Measurements from ENCODE around the gene CD79B. TPM values are rescaled to one million over a fixed set of nuclear protein-coding genes. Genes with fewer than 3 reads are reported as not detected.
"Not testable (repeated sequence)": the region's sequence is repeated elsewhere in the genome, so short reads cannot be mapped to it uniquely, and the experiment has no call there.

CD79B gene
- total and polyA plus RNA-seq, 2 experiments from 2014 or later: 1.3 to 2.5 TPM

DNA sequence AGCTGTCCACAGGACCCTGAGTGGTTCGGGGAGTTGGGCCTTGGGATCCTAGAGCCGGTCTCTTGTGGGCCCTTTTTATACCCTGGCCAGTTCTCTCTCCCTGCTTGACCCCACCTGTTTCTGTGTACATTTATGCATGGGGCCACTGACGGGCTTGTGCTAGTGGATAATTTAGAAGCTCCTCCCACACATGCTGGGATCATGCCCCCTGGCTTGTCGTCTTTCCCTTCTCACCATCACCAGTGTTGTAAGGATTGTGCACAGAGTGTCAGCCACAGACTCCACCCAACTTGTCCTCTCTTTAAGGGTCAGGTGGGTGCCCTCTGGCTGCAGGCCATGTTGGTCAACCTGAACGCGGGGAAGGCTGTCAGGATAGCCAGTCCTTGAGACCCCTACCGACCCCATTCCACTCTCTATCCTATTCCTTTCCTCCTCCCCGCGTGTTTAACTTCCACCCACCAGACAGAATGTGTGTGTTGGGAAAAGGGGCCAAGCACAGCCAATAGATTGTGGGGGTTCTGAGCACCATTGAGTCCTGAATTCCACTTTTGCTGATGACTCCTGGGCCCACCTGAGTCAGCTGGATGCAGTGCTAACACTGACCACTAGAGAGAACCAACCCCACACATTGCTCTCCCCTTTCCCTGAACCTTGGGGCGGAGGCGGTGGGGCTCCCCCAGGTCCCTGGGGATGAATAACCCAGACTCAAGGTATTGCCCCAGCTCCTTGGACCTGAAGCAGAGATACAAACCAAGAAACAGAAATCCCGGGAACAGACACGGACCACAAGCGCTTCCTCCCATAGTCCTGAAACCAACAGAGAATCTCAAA lies 35.4 kb downstream of the CD79B start, which contains the start of gene CSH1:
Gene CSH1, minus strand, starts transcription at position 51 of the 831 bp plus-strand sequence. CDS start 63 bp downstream, outside the sequence.
- peak; percentile 92 for ATAC-seq
- H3K36me3 ChIP-seq (ENCODE audit: insufficient read depth); H3K27me3 Mint-ChIP-seq (ENCODE audit: insufficient read depth, low read depth, poor library complexity); H3K4me3 Mint-ChIP-seq; H3K4me2 ChIP-seq; H3K27me3 ChIP-seq (ENCODE audit: insufficient read depth); H3F3A ChIP-seq (replicated peaks; ENCODE audit: low read depth); H4K20me1 ChIP-seq (replicated peaks; ENCODE audit: insufficient read depth); H3K27ac ChIP-seq (ENCODE audit: low read depth); DNase-seq (ENCODE audit: low spot score); H3K4me3 ChIP-seq; H3K4me1 ChIP-seq (ENCODE audit: insufficient read depth); H2AFZ ChIP-seq; H3K79me2 ChIP-seq (replicated peaks; ENCODE audit: insufficient read depth); H3K4me1 Mint-ChIP-seq; H3K27ac Mint-ChIP-seq; H3K9me3 Mint-ChIP-seq; H3K36me3 Mint-ChIP-seq (ENCODE audit: low read depth); H3K9me2 ChIP-seq (ENCODE audit: insufficient read depth): not testable (repeated sequence)
- TF ChIP-seq, protein P1, sequence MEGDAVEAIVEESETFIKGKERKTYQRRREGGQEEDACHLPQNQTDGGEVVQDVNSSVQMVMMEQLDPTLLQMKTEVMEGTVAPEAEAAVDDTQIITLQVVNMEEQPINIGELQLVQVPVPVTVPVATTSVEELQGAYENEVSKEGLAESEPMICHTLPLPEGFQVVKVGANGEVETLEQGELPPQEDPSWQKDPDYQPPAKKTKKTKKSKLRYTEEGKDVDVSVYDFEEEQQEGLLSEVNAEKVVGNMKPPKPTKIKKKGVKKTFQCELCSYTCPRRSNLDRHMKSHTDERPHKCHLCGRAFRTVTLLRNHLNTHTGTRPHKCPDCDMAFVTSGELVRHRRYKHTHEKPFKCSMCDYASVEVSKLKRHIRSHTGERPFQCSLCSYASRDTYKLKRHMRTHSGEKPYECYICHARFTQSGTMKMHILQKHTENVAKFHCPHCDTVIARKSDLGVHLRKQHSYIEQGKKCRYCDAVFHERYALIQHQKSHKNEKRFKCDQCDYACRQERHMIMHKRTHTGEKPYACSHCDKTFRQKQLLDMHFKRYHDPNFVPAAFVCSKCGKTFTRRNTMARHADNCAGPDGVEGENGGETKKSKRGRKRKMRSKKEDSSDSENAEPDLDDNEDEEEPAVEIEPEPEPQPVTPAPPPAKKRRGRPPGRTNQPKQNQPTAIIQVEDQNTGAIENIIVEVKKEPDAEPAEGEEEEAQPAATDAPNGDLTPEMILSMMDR (conservative IDR thresholded peaks at IDR 0.05; ENCODE audit: low read depth in 2 of 2): peak in 1 of 2 experiments; percentile 6; a peak in 1 of 4 replicates

- H3K27ac ChIP-seq (ENCODE audit: low read depth); H3K4me3 Mint-ChIP-seq; H3K4me1 ChIP-seq (ENCODE audit: insufficient read depth); H3F3A ChIP-seq (replicated peaks; ENCODE audit: low read depth); H3K27me3 ChIP-seq (ENCODE audit: insufficient read depth); H4K20me1 ChIP-seq (replicated peaks; ENCODE audit: insufficient read depth); H3K9me3 Mint-ChIP-seq; H3K4me3 ChIP-seq; ATAC-seq; H2AFZ ChIP-seq; H3K36me3 Mint-ChIP-seq (ENCODE audit: low read depth); H3K4me2 ChIP-seq; H3K9me2 ChIP-seq (ENCODE audit: insufficient read depth); H3K36me3 ChIP-seq (ENCODE audit: insufficient read depth); H3K27ac Mint-ChIP-seq; H3K4me1 Mint-ChIP-seq; H3K27me3 Mint-ChIP-seq (ENCODE audit: insufficient read depth, low read depth, poor library complexity); DNase-seq (ENCODE audit: low spot score); H3K79me2 ChIP-seq (replicated peaks; ENCODE audit: insufficient read depth): not testable (repeated sequence)
These were observed 37.3 kb downstream of the CD79B start for GRCh38 chr17:63894821-63895220.

DNA sequence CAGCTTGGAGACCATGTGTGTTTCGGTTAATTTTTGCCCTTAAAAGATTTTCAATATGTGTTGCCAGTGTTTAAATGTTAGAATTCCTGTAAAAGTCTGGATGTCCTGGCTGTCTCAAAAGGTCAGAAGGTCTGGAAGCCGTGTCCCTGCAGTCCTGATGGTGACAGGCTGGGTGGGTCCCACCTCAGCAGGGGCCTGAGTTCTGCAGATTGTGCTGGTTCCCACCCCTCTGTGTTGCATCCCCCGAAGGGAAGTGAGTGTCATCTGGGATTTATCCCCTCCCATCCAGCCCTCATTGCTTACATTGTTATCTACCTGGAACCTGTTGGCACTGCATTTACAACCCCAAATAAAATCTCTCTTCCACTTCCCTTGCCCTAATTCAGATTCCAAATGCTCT lies 38.1 kb downstream of the CD79B start:
- H2AFZ ChIP-seq; H4K20me1 ChIP-seq (replicated peaks; ENCODE audit: insufficient read depth); H3K9me2 ChIP-seq (ENCODE audit: insufficient read depth); H3K27me3 ChIP-seq (ENCODE audit: insufficient read depth); H3F3A ChIP-seq (replicated peaks; ENCODE audit: low read depth); H3K4me1 Mint-ChIP-seq; H3K27me3 Mint-ChIP-seq (ENCODE audit: insufficient read depth, low read depth, poor library complexity); H3K27ac Mint-ChIP-seq; H3K4me2 ChIP-seq; H3K4me1 ChIP-seq (ENCODE audit: insufficient read depth); H3K4me3 Mint-ChIP-seq; DNase-seq (ENCODE audit: low spot score); H3K4me3 ChIP-seq; H3K36me3 ChIP-seq (ENCODE audit: insufficient read depth); H3K79me2 ChIP-seq (replicated peaks; ENCODE audit: insufficient read depth); H3K27ac ChIP-seq (ENCODE audit: low read depth); H3K9me3 Mint-ChIP-seq; ATAC-seq; H3K36me3 Mint-ChIP-seq (ENCODE audit: low read depth): not testable (repeated sequence)

Measured in GM23338 (cell line).